Fibroblast of peridontal ligament (primary cell): ENCODE measurements around the gene PARD3.
"Not testable (repeated sequence)": the region's sequence is repeated elsewhere in the genome, so short reads cannot be mapped to it uniquely, and the experiment has no call there.

ENCODE experiments used
- DNase-seq: peaks from one replicate; pipeline ENCODE4 v3.0.0-alpha.2; 2010; ENCODE audit errors: extremely low read depth

The PARD3 gene

GRCh38 chr10:34815185-34816084 lies at the start of gene PARD3:
PARD3 (minus strand) TSS chr10:34815296; CDS start chr10:34814995, 301 bp downstream.
- DNase-seq: peak; percentile 39

DNA sequence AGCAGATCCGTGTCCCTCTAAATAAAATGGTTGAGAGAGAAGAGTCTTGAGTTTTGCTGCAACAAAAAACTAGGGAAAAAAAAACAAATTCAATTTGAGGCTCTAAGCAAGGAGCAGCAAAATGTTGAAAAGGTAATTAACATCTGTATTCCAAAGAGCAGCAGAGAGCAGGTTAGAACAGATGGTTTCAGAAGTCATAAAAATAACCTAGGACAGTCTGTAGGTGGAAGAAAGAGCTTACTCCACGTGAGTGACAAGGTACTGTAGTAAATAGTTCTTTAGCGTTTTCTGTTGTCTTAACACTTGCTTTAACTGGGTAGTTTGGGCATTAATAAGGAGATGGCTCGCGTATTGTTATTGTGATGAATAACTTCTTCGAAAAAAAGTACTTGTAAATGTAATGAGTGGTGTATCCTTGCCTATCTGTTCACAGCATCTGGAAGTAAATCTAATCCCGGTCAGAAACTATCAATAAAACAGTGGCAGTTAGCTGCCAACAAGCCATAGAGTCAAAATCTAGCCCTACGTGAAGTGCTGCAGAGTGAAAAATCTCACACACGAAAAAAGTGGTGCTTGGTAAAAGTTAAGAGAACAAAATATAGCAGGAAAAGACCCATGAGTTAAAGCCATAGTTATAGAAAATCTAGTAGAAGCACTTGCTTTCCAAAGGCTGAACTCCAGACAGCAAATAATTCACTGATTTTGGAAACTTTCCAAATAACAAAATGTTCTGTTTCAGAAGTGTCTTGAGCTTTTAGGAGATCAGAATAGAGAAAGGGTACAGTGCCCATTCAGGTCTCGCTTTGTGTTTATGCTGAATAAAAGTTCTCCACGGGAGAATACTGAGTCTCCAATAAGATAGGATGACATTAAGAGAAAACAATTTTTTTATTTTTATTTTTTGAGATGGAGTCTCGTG lies 49.3 kb upstream of the PARD3 start:
- no peak for DNase-seq

DNA sequence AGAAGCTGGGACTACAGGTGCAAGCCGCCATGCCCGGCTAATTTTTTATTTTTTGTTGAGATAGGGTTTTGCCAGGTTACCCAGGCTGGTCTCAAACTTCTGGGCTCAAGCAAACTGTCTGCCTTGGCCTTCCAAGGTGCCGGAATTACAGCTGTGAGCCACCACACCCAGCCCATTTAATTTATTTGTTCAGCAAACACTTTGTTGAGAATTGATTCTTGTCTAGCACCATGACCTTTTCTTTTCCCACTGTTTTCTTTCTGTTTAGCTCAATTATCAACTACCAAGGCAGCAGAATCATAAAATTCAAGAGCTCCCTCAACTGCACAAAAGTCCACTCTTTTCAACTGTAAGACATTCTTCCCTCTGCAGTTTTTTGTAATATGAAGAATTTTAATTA lies 47.8 kb upstream of the PARD3 start:
- no peak for DNase-seq

- DNase-seq: peak; percentile 71
These were observed 46.4 kb upstream of the PARD3 start for GRCh38 chr10:34861293-34862021.

DNA sequence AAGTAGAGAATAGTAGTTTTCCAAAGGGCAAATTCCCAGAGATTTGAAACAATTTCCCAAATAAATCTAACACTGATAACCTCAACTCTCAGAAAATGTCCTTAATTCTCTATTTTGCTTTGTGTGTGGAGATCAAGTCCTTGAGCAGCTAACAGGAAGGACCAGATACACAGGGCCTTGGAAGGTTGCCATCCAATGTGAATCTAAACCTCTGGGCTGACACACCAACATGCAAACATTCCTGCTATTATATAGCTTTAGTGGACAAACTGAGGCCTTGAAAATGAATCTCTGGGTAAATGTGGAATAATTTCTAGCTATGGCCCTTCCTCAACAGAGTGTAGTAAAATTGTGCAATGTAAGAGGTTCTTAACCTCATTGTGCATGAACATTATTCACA lies 44.1 kb upstream of the PARD3 start:
- DNase-seq: no peak

GRCh38 chr10:34858003-34858402 lies 42.9 kb upstream of the PARD3 start:
- no peak for DNase-seq

DNA sequence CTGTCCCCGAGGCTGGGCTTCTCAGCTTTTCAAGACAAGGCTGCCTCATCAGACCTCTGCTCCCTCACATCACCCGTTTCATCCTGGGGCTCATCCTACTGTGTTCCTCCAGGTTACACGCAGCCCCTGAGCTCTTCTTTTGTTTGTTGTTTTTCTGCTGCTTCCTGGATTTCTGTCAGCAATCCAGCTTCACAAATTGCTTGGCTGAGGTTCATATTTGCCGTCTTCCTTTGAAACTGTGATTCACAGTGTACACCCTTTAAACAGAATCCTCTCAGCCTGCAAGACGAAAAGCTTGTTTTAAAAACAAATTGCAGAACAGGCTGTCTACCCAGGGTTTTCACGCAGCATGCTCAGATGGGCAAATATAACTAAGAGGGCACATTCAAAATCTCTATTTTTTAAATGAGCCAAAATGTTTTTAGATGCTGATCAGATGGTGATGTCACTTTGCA lies 39.1 kb upstream of the PARD3 start:
- peak; percentile 56 for DNase-seq

DNA sequence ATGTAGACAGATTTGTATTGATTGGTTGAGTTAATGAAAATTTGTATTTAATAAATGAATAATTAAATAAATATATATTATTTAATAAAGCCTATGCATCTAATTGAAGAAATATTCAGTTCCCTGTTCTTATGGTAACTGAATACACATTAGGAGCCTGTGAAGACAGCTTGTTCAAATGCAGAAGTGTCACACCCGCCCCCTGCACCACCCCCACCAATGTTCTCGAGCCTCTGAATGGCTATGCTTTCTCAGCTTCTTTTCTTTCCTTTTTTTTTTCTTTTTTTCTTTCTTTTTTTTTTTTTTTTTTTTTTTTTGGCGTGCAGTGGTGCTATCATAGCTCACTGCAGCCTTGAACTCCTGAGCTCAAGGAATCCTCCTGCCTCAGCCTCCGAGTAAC lies 38.3 kb upstream of the PARD3 start:
- no peak for DNase-seq

- DNase-seq: no peak
These were observed 35.5 kb upstream of the PARD3 start for GRCh38 chr10:34850558-34850957.

DNA sequence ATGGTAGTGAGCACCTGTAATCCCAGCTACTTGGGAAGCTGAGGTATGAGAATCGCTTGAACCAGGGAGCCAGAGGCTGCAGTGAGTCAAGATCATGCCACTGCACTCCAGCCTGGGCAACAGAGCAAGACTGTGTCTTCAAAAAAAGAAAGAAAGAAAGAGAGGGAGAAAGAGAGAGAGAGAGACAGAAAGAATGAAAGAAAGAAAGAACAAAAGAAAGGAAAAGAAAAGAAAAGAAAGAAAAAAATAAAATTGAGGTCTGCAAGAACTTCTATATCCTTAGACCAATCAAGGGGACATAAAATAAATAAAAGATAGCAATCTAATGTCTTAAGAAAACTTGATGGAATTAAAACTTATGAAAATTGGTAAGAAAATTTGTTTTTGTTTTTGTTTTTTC lies 34.9 kb upstream of the PARD3 start:
- no peak for DNase-seq

GRCh38 chr10:34845070-34845469 lies 30.0 kb upstream of the PARD3 start:
- no peak for DNase-seq

DNA sequence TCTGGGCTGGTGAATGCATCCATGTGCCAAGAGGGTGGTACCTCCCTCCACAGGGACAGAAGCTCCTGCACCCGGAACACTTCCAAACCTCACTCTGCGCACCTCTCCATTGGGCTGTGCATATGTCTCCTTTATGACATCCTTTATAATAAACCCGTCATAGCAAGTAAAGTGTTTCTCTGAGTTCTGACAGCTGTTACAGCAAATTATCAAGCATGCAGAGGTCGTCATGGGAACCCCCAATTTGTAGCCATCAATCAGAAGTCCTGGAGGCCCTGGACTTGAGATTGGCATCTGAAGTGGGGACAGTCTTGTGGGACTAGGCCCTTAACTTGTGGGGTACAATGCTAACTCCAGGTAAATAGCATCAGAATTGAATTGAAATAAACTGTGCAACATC lies 29.4 kb upstream of the PARD3 start:
- no peak for DNase-seq

DNA sequence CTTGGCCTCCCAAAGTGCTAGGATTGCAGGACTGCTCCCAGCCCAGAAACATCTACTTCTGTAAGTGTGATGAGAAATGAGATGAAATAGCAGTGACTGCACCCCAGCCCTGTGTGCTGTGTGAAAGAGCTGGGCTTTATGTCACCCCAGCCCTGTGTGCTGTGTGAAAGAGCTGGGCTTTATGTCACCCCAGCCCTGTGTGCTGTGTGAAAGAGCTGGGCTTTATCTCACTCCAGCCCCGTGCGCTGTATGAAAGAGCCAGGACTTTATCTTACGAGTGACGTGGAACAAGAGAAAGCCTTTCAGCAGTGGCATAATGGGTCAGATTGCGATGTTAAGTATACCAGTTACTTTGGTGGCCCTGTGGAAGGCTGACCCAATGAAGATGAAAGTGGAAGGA lies 28.4 kb upstream of the PARD3 start:
- DNase-seq: not testable (repeated sequence)

DNA sequence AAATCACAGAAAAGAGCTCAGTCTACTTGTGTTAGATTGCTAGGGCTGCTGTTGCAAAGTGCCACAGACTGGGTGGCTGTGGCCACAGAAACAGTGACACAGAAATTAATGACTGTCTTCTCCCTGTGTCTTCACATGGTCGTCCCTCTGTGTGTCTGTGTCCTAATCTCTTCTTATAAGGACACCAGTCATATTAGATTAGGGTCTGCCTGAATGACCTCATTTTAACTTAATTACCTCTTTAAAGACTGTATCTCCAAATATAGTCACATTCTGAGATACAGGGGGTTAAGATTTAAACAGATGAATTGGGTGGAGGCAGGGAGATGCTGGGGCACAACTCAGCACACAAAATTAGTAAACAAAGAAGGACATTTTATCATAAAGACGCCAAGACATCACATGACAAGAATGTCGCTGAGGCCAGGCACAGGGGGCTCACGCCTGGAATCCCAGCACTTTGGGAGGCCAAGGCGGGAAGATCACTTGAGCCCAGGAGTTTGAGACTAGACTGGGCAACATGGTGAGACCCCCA lies 23.3 kb upstream of the PARD3 start:
- DNase-seq: no peak

DNA sequence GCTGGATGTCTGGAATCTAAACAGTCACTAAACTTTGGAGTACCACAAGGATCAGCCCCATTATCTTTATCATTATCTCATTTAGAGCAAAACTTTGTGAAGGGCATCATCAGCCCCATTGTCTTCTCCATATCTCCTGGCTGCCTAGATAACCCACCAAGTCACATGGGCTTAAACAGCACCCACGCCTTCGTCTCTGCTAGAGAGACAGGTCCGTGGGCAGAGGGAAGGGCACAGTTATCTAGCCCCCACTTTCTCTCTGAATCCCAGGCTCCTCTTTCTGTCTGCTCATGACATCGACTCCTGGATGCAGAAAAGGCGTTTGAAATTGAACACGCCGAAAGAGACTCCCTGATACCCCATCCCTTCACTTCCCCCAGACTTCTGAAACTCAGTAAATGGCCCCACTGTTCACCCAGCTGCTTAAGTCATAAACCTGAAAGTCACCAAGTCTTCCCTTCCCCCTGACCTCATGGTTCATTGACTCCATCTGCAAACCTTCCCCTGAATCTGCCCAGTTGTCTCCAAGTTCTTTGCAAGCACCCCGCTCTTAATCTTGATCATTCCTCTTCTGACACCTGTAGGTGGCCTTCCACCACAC lies 20.9 kb upstream of the PARD3 start:
- DNase-seq: no peak

DNA sequence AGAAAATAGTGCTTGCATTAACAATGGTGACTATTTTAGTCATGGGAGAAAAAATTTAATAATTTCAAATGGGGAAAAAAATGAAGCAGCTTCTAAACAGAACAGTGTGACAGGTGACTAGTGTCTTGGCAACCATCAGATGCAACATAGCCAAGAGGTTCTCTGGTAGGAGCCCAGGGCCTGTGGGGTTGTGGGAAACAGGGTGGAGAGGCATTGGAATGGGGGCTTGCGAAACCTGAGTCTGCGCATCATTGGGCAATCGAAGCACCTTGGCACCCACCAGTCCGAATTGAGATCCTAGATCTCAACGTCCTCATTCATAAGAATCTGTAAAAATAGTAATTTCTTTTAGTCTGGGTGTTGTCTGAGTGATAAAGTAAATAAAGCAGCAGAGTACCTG lies 19.2 kb upstream of the PARD3 start:
- DNase-seq: no peak

DNA sequence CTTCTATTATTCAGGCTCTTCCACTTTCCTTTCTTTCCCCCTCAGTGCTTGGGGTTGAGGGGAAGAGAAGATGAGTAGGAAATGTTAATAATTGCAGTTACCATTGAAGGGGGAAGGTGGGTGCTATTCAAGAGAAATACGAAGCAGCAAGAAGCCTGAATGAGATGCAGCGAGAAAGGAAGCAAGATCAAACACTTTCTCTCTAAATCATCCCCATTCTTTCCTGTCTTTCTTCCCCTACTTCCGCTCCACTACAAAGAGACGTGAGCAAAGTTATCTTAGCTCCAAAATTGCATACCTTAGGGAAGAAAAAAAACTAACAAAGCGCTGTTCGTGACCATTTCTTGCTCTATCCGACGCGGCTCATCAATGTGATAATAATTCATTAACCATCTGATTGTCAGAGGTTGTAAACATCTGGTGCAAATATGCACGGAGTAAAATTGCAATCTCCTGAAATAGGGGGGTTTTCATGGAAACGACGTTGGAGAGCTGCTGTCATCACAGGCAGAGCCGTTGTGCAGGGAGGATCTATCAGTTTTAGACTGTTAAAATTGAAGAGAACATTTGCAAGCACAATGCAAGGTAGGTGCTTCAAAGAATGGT lies 15.2 kb upstream of the PARD3 start:
- DNase-seq: no peak

GRCh38 chr10:34826857-34827766 lies 12.0 kb upstream of the PARD3 start:
- DNase-seq: peak; percentile 24

DNA sequence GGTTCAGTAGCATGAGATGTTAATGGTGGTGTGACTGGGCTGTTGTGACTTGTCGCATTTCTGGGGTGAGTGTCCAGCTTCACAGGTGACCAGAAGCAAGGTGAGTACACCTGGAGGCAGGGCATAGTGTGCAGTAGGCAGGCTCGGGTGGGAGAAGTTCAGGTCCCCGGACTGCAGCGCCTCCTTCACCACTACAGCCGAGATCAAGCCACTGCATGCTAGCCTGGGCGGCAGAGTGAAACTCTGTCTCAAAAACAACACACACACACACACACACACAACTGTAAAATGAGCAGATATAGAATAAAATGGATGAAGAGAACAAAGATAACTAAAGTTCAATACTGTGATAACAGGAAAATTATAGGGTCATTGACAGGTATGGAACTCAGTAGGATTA lies 11.1 kb upstream of the PARD3 start:
- DNase-seq: no peak

DNA sequence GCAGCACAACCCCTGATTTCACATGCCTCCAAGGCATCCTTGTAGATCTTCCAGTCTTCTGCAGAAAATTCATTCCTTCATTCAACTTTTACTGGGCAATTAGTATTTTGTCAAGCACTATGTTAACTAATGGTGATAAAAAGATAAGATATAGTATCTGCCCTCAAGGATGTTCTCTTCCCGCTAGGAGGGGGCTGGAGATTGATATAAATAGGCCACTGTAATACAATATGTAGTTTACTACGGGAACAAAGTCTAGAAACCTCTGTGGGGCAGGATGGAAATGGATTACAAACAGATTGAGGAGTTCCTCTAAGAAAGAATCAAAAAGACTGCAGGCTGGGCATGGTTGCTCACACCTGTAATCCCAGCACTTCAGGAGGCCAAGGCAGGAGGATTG lies 10.3 kb upstream of the PARD3 start:
- no peak for DNase-seq
